ENCODE data around the gene RAB6A.

DNA sequence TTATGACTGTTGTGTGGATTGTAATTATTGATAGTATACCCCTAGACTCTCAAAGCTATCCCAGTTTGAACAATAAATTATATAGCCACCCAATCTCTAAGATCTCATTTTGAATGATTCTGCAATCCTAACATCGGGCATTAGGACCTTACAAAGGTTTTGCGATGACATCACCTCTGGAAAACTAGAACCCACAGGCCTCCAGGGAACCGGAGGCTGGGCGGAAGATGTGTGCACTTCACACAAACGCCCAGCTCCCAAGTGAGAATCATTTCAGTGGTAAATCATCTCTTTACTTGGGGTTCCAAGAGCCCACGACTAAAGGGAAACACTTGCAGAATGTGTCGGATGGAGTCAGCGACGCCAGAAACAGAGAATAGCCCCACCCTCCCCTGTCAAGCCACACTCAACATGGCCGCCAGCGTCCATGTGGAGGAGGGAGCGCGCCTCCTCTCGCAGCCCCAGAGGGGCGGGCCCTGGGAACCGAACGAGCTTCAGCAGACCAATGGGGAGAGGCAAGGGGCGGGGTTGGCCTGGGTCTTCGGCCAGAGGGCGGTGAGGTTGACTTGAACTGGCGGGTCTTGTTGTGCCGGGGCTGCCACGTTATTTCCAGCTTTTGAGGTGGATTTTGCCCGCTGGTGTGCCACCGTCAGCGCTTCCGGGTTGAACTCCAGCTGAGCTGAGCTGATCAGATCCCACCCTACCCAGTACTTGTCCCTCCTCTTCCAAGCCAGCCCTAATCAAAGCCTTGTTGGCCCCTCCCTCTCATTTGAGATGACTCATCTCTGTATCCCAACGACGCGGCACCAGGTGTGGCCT, 18.4 kb upstream of the RAB6A start:
- TF ChIP-seq MAZ (IDR thresholded peaks at IDR 0.05; ENCODE audit: borderline replicate concordance, low read depth, low read length): no peak
- TF ChIP-seq CTCF (IDR thresholded peaks at IDR 0.05): no peak
- TF ChIP-seq POLR2A (IDR thresholded peaks at IDR 0.05; ENCODE audit: low read length): peak; percentile 48
- no peak for TF ChIP-seq KDM1A (IDR thresholded peaks at IDR 0.05; ENCODE audit: low read depth)
- TF ChIP-seq CHD4 (IDR thresholded peaks at IDR 0.05; ENCODE audit: borderline replicate concordance): no peak
- no peak for TF ChIP-seq HMGXB4 (CRISPR knock-in tag; IDR thresholded peaks at IDR 0.05; ENCODE audit: borderline replicate concordance)
- no peak for TF ChIP-seq FOSB (CRISPR knock-in tag; IDR thresholded peaks at IDR 0.05)
- TF ChIP-seq, protein P1, sequence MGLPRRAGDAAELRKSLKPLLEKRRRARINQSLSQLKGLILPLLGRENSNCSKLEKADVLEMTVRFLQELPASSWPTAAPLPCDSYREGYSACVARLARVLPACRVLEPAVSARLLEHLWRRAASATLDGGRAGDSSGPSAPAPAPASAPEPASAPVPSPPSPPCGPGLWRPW (IDR thresholded peaks at IDR 0.05): no peak
